ENCODE results near the gene COMMD10.

DNA sequence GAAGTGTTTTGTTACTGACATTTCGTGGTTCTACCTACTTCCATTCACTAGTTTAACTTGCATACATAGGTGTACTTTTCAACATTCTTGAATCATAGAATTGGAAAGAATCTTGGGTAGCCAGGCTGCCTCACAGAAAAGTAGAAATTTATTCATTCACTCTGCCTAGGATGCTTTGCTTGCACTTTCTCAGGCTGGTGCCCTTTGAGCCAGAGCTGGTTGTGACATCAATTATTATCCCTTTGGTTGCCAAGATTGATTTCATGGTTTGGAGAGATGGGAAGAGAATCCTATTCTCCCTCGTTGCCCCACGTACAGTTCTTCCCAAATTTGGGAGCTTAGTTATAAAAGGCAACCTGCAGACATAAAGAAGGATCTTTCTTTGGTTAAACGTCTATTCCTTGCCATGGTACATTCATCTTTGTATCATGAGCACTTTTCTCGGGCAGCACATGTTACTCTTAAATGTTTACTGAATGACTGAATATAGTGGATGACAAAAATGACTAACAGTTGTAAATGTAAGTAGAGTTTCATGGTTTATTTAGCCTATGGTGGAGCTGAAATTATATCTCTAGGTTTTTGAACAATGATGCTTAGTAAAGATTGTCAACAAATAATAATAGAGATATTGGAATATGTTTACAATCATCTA, 195.5 kb downstream of the COMMD10 start:
- TF ChIP-seq NFE2L2 (IDR thresholded peaks at IDR 0.05; ENCODE audit: low read depth, low read length) (no peak), CEBPB (IDR thresholded peaks at IDR 0.05; ENCODE audit: low read depth, low read length) (no peak), MXI1 (IDR thresholded peaks at IDR 0.05; ENCODE audit: borderline replicate concordance, low read depth, low read length) (no peak), RFX5 (IDR thresholded peaks at IDR 0.05; ENCODE audit: low read depth, low read length) (no peak), RAD21 (IDR thresholded peaks at IDR 0.05; ENCODE audit: low read length) (no peak), POLR2A (IDR thresholded peaks at IDR 0.05; ENCODE audit: low read depth, low read length) (no peak), BHLHE40 (IDR thresholded peaks at IDR 0.05; ENCODE audit: low read depth, low read length) (no peak), MAFK (IDR thresholded peaks at IDR 0.05; ENCODE audit: low read depth, low read length) (no peak), RCOR1 (IDR thresholded peaks at IDR 0.05; ENCODE audit: insufficient replicate concordance, low read length) (no peak), CHD1 (IDR thresholded peaks at IDR 0.05; ENCODE audit: low read depth, low read length) (no peak)
- TF ChIP-seq, protein P1, sequence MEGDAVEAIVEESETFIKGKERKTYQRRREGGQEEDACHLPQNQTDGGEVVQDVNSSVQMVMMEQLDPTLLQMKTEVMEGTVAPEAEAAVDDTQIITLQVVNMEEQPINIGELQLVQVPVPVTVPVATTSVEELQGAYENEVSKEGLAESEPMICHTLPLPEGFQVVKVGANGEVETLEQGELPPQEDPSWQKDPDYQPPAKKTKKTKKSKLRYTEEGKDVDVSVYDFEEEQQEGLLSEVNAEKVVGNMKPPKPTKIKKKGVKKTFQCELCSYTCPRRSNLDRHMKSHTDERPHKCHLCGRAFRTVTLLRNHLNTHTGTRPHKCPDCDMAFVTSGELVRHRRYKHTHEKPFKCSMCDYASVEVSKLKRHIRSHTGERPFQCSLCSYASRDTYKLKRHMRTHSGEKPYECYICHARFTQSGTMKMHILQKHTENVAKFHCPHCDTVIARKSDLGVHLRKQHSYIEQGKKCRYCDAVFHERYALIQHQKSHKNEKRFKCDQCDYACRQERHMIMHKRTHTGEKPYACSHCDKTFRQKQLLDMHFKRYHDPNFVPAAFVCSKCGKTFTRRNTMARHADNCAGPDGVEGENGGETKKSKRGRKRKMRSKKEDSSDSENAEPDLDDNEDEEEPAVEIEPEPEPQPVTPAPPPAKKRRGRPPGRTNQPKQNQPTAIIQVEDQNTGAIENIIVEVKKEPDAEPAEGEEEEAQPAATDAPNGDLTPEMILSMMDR (conservative IDR thresholded peaks at IDR 0.05; ENCODE audit: low read depth, low read length), result no peak
- TF ChIP-seq, protein P2, sequence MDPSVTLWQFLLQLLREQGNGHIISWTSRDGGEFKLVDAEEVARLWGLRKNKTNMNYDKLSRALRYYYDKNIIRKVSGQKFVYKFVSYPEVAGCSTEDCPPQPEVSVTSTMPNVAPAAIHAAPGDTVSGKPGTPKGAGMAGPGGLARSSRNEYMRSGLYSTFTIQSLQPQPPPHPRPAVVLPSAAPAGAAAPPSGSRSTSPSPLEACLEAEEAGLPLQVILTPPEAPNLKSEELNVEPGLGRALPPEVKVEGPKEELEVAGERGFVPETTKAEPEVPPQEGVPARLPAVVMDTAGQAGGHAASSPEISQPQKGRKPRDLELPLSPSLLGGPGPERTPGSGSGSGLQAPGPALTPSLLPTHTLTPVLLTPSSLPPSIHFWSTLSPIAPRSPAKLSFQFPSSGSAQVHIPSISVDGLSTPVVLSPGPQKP (IDR thresholded peaks at IDR 0.05; ENCODE audit: borderline replicate concordance, low read depth, low read length), result no peak
- TF ChIP-seq, protein P3, sequence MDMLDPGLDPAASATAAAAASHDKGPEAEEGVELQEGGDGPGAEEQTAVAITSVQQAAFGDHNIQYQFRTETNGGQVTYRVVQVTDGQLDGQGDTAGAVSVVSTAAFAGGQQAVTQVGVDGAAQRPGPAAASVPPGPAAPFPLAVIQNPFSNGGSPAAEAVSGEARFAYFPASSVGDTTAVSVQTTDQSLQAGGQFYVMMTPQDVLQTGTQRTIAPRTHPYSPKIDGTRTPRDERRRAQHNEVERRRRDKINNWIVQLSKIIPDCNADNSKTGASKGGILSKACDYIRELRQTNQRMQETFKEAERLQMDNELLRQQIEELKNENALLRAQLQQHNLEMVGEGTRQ (IDR thresholded peaks at IDR 0.05; ENCODE audit: low read depth, low read length), result no peak

Measured in IMR-90 (cell line).